Measurements from ENCODE around the gene MAML1.

The MAML1 gene

DNA sequence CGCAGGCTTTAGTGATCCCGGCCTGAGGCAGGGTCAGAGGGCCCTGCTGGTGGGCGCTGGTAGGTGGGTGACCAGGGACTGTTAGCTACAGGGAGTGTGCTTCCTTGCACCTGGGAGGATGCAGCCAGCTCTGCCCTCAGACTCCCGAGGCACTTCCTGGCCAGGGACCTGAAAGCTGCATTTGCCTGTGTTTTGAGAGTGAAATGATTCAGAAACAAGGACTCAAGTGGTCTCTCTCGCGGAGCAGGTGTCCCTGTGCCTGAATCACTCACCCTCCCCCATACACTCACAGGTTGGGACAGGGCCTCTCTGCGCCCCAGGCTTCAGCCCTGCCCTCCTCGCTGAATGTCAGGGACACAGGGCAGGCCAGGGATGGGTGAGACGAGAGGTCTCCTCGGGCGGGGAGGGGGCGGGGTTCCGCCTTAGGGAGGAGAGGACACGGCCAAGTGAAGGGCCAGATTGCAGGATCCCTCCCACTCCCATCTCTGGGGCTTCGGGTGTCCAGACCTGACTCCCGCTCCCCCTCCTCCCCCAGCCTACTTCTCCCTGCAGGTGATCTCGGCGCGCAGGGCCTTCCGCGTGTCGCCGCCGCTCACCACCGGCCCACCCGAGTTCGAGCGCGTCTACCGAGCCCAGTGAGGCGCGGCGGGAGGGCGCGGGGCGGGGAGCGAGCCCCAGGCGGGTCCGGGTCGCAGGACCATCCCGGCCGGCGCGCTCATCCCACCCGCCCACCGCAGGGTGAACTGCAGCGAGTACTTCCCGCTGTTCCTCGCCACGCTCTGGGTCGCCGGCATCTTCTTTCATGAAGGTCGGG, 62.6 kb downstream of the MAML1 start:
- H4K20me1 ChIP-seq (ENCODE audit: insufficient read depth, low read length) = peaks cover 13% of the 10 kb centered on the region
- H2AFZ ChIP-seq (ENCODE audit: low read depth, low read length) = peak overlapping the region; percentile 62
- no peak overlapping the region for H3K27ac ChIP-seq (ENCODE audit: low read length)
- DNase-seq (no peak), ATAC-seq (ENCODE audit: insufficient read depth, low read depth) (0 out of 3 replicates have a peak, but pooled peaks have one; percentile 1)
- H3K4me1 ChIP-seq (ENCODE audit: insufficient read depth, low read length) = peaks cover 24% of the 10 kb centered on the region
- no peaks in the 10 kb centered on the region for H3K27me3 ChIP-seq (ENCODE audit: insufficient read depth, low read length, poor library complexity)
- peak overlapping the region in 1 of 2 experiments; percentile 59; a peak in 2 of 4 replicates for H3K4me3 ChIP-seq (ENCODE audit: low read depth in 1 of 2, low read length in 2 of 2)
- no peaks in the 10 kb centered on the region for H3K79me2 ChIP-seq (ENCODE audit: insufficient read depth, low read length)
- H3K4me2 ChIP-seq (ENCODE audit: insufficient read depth, low read length) = peak overlapping the region; percentile 82
- no peak for TF ChIP-seq EZH2 (IDR thresholded peaks at IDR 0.05; ENCODE audit: borderline replicate concordance, low read depth, low read length, severe bottlenecking)
- TF ChIP-seq, protein P1, sequence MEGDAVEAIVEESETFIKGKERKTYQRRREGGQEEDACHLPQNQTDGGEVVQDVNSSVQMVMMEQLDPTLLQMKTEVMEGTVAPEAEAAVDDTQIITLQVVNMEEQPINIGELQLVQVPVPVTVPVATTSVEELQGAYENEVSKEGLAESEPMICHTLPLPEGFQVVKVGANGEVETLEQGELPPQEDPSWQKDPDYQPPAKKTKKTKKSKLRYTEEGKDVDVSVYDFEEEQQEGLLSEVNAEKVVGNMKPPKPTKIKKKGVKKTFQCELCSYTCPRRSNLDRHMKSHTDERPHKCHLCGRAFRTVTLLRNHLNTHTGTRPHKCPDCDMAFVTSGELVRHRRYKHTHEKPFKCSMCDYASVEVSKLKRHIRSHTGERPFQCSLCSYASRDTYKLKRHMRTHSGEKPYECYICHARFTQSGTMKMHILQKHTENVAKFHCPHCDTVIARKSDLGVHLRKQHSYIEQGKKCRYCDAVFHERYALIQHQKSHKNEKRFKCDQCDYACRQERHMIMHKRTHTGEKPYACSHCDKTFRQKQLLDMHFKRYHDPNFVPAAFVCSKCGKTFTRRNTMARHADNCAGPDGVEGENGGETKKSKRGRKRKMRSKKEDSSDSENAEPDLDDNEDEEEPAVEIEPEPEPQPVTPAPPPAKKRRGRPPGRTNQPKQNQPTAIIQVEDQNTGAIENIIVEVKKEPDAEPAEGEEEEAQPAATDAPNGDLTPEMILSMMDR (IDR thresholded peaks at IDR 0.05; ENCODE audit: borderline replicate concordance, extremely low read depth, low read length, poor library complexity, severe bottlenecking) = no peak
- H3K36me3 ChIP-seq (ENCODE audit: insufficient read depth, low read length) = peaks cover 35% of the 10 kb centered on the region
- no peaks in the 10 kb centered on the region for H3K9me3 ChIP-seq (ENCODE audit: insufficient read depth, low read length, severe bottlenecking)
- H3K9ac ChIP-seq (ENCODE audit: low read depth, low read length) = peak overlapping the region; percentile 52; the same call in 1 of the 2 replicates

DNA sequence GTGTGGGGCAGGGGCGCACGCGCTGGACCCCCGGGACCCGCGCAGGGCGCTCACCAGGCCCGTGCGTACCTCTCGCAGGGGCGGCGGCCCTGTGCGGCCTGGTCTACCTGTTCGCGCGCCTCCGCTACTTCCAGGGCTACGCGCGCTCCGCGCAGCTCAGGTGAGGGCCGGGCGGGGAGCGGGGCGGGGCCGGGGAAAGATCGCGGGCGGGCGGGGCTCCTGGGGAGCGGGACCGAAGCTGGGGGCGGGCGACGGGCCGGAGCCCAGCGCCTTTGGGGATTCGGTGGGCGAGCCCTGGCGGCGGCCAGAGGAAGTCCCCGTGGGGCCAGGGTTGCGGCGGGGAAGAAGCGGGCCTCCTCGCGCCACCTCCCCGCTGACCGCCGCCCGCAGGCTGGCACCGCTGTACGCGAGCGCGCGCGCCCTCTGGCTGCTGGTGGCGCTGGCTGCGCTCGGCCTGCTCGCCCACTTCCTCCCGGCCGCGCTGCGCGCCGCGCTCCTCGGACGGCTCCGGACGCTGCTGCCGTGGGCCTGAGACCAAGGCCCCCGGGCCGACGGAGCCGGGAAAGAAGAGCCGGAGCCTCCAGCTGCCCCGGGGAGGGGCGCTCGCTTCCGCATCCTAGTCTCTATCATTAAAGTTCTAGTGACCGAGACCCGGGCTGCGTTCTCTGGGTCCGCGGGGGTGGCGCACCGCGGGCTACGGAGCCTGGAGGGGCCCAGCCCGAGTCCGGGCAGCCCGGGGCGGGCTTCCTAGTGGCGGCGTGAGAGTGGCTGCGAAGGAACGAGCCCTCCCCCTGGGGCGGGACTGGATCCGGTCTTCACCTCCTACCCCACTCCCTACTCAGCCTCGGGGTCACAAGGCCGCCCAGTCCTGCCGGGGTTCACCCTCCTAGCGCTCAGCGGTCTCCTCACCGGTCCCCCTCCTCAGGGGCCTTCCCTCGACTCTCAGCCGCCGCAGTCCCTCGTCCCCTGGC, 63.5 kb downstream of the MAML1 start:
- Histone ChIP-seq H3K9ac (ENCODE audit: low read depth, low read length) (peak overlapping the region; percentile 52), H3K36me3 (ENCODE audit: insufficient read depth, low read length) (peaks cover 43% of the 10 kb centered on the region), H3K4me2 (ENCODE audit: insufficient read depth, low read length) (peak overlapping the region; percentile 82), H3K9me3 (ENCODE audit: insufficient read depth, low read length, severe bottlenecking) (no peaks in the 10 kb centered on the region), H3K79me2 (ENCODE audit: insufficient read depth, low read length) (no peaks in the 10 kb centered on the region), H3K4me1 (ENCODE audit: insufficient read depth, low read length) (peaks cover 24% of the 10 kb centered on the region), H3K27ac (ENCODE audit: low read length) (no peak overlapping the region), H3K4me3 (ENCODE audit: low read depth in 1 of 2, low read length in 2 of 2) (peak overlapping the region in 1 of 2 experiments; percentile 59; a peak in 2 of 4 replicates), H4K20me1 (ENCODE audit: insufficient read depth, low read length) (peaks cover 13% of the 10 kb centered on the region), H3K27me3 (ENCODE audit: insufficient read depth, low read length, poor library complexity) (no peaks in the 10 kb centered on the region), H2AFZ (ENCODE audit: low read depth, low read length) (peak overlapping the region; percentile 62)
- peak; percentile 77 for ATAC-seq (ENCODE audit: insufficient read depth, low read depth)
- DNase-seq = peak; percentile 54
- TF ChIP-seq, protein P1 (IDR thresholded peaks at IDR 0.05; ENCODE audit: borderline replicate concordance, extremely low read depth, low read length, poor library complexity, severe bottlenecking) = peak; percentile 78
- TF ChIP-seq EZH2 (IDR thresholded peaks at IDR 0.05; ENCODE audit: borderline replicate concordance, low read depth, low read length, severe bottlenecking) = no peak

DNA sequence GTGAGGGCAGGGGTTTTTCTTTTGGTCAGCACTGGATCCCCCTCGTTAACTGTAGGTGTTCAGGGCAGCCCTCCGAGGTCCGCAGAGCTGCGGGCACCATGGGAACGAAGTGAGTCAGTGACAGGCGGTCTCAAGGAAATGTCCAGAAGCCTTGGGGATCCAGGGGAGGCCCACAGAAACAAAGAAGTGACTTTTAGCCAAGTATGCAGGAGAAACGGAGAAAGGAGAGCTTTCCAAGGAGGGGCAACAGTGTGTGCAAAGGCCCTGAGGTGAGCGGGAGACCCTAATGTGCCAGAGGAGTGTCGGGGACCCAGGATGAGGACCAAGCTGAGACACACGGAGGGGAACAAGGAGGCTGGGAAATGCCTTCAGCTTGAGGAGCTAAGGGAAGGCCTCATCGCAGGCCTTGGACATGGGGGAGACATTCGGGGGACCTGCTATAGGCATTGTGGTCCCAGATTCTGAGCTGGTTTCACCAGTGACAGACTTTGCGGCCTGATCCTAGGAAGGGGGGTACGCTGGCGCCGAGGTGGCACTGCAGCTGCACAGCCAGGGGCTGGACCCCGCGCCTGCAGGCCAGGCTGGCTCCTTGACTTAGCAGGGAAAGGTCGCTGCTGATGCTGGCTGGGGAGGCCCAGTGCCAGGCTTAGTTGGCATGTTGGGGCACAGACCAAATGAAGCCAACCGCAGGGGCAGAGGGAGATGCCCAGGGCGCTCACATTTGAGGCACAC, 64.4 kb downstream of the MAML1 start:
- Histone ChIP-seq H3K4me1 (ENCODE audit: insufficient read depth, low read length) (peaks cover 24% of the 10 kb centered on the region), H3K4me2 (ENCODE audit: insufficient read depth, low read length) (peak overlapping the region; percentile 82; the same call in 1 of the 2 replicates), H3K4me3 (ENCODE audit: low read depth in 1 of 2, low read length in 2 of 2) (no peak overlapping the region), H3K9me3 (ENCODE audit: insufficient read depth, low read length, severe bottlenecking) (no peaks in the 10 kb centered on the region), H4K20me1 (ENCODE audit: insufficient read depth, low read length) (peaks cover 13% of the 10 kb centered on the region), H3K79me2 (ENCODE audit: insufficient read depth, low read length) (no peaks in the 10 kb centered on the region), H3K27me3 (ENCODE audit: insufficient read depth, low read length, poor library complexity) (no peaks in the 10 kb centered on the region), H2AFZ (ENCODE audit: low read depth, low read length) (no peak overlapping the region), H3K9ac (ENCODE audit: low read depth, low read length) (no peak overlapping the region), H3K36me3 (ENCODE audit: insufficient read depth, low read length) (peaks cover 46% of the 10 kb centered on the region), H3K27ac (ENCODE audit: low read length) (no peak overlapping the region)
- ATAC-seq (ENCODE audit: insufficient read depth, low read depth) (no peak), DNase-seq (no peak)
- TF ChIP-seq EZH2 (IDR thresholded peaks at IDR 0.05; ENCODE audit: borderline replicate concordance, low read depth, low read length, severe bottlenecking) = no peak
- TF ChIP-seq, protein P1 (IDR thresholded peaks at IDR 0.05; ENCODE audit: borderline replicate concordance, extremely low read depth, low read length, poor library complexity, severe bottlenecking) = no peak
